Measurements from ENCODE around the gene IP6K2.

IP6K2 gene

GRCh38 chr3:48678566-48679380 lies 38.2 kb downstream of the IP6K2 start:
- Histone ChIP-seq H3K4me1 (peaks cover 0 to 11% (median 8%) of the 10 kb centered on the region in 4 donors), H3K27me3 (no peaks in the 10 kb centered on the region), H3K27ac (no peak overlapping the region), H3K36me3 (peaks cover 35 to 89% (median 77%) of the 10 kb centered on the region in 3 donors), H3K9me3 (no peaks in the 10 kb centered on the region), H3K4me3 (no peak overlapping the region)
- no peak for DNase-seq
- intact Hi-C loops (cut with DNase I; ENCODE audit: low total_unique reads) = no loop called here
- TF ChIP-seq CTCF (IDR thresholded peaks at IDR 0.05) = no peak

GRCh38 chr3:48678056-48678455 lies 39.0 kb downstream of the IP6K2 start:
- Histone ChIP-seq H3K27ac (no peak overlapping the region), H3K9me3 (no peaks in the 10 kb centered on the region), H3K4me3 (no peak overlapping the region), H3K4me1 (peaks cover 0 to 4% (median 2%) of the 10 kb centered on the region in 4 donors), H3K36me3 (peaks cover 35 to 90% (median 77%) of the 10 kb centered on the region in 3 donors), H3K27me3 (no peaks in the 10 kb centered on the region)
- intact Hi-C loops (cut with DNase I; ENCODE audit: low total_unique reads) = no loop called here
- DNase-seq = no peak
- no peak for TF ChIP-seq CTCF (IDR thresholded peaks at IDR 0.05)

- H3K9me3 ChIP-seq = no peaks in the 10 kb centered on the region
- TF ChIP-seq CTCF (IDR thresholded peaks at IDR 0.05) = no peak
- no peaks in the 10 kb centered on the region for H3K4me1 ChIP-seq
- H3K36me3 ChIP-seq = peaks cover 24 to 81% (median 63%) of the 10 kb centered on the region in 3 donors
- no peak overlapping the region for H3K27ac ChIP-seq
- intact Hi-C loops (cut with DNase I; ENCODE audit: low total_unique reads) = no loop called here
- DNase-seq = no peak
- H3K27me3 ChIP-seq = no peaks in the 10 kb centered on the region
- no peak overlapping the region for H3K4me3 ChIP-seq
Measured at GRCh38 chr3:48674505-48674904, 42.5 kb downstream of the IP6K2 start.

- no peaks in the 10 kb centered on the region for H3K27me3 ChIP-seq
- TF ChIP-seq CTCF (IDR thresholded peaks at IDR 0.05) = no peak
- H3K4me1 ChIP-seq = no peaks in the 10 kb centered on the region
- H3K9me3 ChIP-seq = no peaks in the 10 kb centered on the region
- intact Hi-C loops (cut with DNase I; ENCODE audit: low total_unique reads) = no loop called here
- no peak overlapping the region for H3K27ac ChIP-seq
- no peak overlapping the region for H3K4me3 ChIP-seq
- H3K36me3 ChIP-seq = peaks cover 11 to 62% (median 45%) of the 10 kb centered on the region in 3 donors
- DNase-seq = no peak
Measured at GRCh38 chr3:48672522-48672921, 44.5 kb downstream of the IP6K2 start.

GRCh38 chr3:48664929-48665328 lies 52.1 kb downstream of the IP6K2 start:
- Histone ChIP-seq H3K27me3 (peaks cover 0 to 13% of the 10 kb centered on the region in 2 donors), H3K4me1 (peaks cover 0 to 32% (median 18%) of the 10 kb centered on the region in 4 donors), H3K36me3 (peaks cover 0 to 9% (median 5%) of the 10 kb centered on the region in 3 donors), H3K27ac (peak overlapping the region in 1 of 2 donors; percentile 86), H3K4me3 (no peak overlapping the region), H3K9me3 (no peaks in the 10 kb centered on the region)
- TF ChIP-seq CTCF (IDR thresholded peaks at IDR 0.05) = no peak
- DNase-seq = no peak
- intact Hi-C loops (cut with DNase I; ENCODE audit: low total_unique reads) = no loop called here

All from tibial artery (tissue), 4 donors.